LNCAP (cell line): ENCODE results near the gene GABBR2.

Experiments used
- CTCF ChIP-seq: fragments of 450-650 bp; IDR thresholded peaks from 2 replicates; pipeline ENCODE4 v1.5.1; 2017; ENCODE audit warnings: mild to moderate bottlenecking

Gene GABBR2

GRCh38 chr9:98647236-98647635, 61.5 kb downstream of the GABBR2 start:
- no peak for TF ChIP-seq CTCF

- no peak for TF ChIP-seq CTCF
Observed at GRCh38 chr9:98644011-98644410, 64.7 kb downstream of the GABBR2 start.

- TF ChIP-seq CTCF: no peak
Observed at GRCh38 chr9:98642661-98643312, 65.9 kb downstream of the GABBR2 start.

GRCh38 chr9:98641695-98642094, 67.0 kb downstream of the GABBR2 start:
- no peak for TF ChIP-seq CTCF

GRCh38 chr9:98640394-98640793, 68.3 kb downstream of the GABBR2 start:
- no peak for TF ChIP-seq CTCF

- TF ChIP-seq CTCF: no peak
Observed at GRCh38 chr9:98639133-98639532, 69.6 kb downstream of the GABBR2 start.

GRCh38 chr9:98637381-98637780, 71.4 kb downstream of the GABBR2 start:
- TF ChIP-seq CTCF: no peak

- TF ChIP-seq CTCF: no peak
Observed at GRCh38 chr9:98635374-98635773, 73.4 kb downstream of the GABBR2 start.
